Lower leg skin (tissue), 4 donors: Measurements from ENCODE around the gene TMED10. TPM values are rescaled to one million over a fixed set of nuclear protein-coding genes. Genes with fewer than 3 reads are reported as not detected.

Source experiments
- DNase-seq, 2 donors: peaks; one replicate each; pipeline ENCODE4 v3.0.0-alpha.2; 2019; ENCODE audit warnings: low spot score in 2 of 2
- H3K4me3 ChIP-seq: fragments of 200-600 bp; sonication (generic); 2 replicates; pipeline ENCODE4 v1.5.1; 2017; ENCODE audit warnings: mild to moderate bottlenecking, low read depth; ENCODE audit not compliant: poor library complexity, severe bottlenecking
- CTCF ChIP-seq, 3 donors: fragments of 450-650 bp; IDR thresholded peaks; one replicate each; pipeline ENCODE4 v1.5.1; 2016; ENCODE audit warnings: antibody characterized with exemption in 3 of 3, mild to moderate bottlenecking in 3 of 3, moderate library complexity in 2 of 3
- POLR2A ChIP-seq, 2 donors: fragments of 450-650 bp; IDR thresholded peaks; one replicate each; pipeline ENCODE4 v1.6.1; 2016 to 2017; ENCODE audit warnings: antibody characterized with exemption in 2 of 2, mild to moderate bottlenecking in 1 of 2, moderate library complexity in 1 of 2
- WGBS, 2 donors: methylation state at CpG; one replicate each; pipeline ENCODE4 v1.1.5; 2018; 5-methylcytosine and 5-hydroxymethylcytosine counted together
- intact Hi-C: fragments of 100-400 bp; cut with DNase I; formaldehyde crosslinking; loops from one replicate; pipeline ENCODE4 v1.15.0; 2023; ENCODE audit warnings: low total_unique reads
- total RNA-seq, 4 donors: library from RNA; depleted of rRNA; stranded (reverse); fragments of >200 nt; gene quantifications; one replicate each; pipeline ENCODE4 v1.1.0, GENCODE V29; 2016

TMED10 gene
- total RNA-seq, 4 donors from 2014 or later, result 144 to 208 (median 184) TPM

- DNase-seq, result no peak
- WGBS, 2 donors, result 66 to 75% methylated on average over 6 of the region's 6 CpGs
- no peak overlapping the region for H3K4me3 ChIP-seq
- intact Hi-C loops, result no loop called here
- TF ChIP-seq POLR2A (IDR thresholded peaks at IDR 0.05), result no peak
- no peak for TF ChIP-seq CTCF (IDR thresholded peaks at IDR 0.05)
Observed at GRCh38 chr14:75201087-75201486, 24.7 kb upstream of the TMED10 start.

DNA sequence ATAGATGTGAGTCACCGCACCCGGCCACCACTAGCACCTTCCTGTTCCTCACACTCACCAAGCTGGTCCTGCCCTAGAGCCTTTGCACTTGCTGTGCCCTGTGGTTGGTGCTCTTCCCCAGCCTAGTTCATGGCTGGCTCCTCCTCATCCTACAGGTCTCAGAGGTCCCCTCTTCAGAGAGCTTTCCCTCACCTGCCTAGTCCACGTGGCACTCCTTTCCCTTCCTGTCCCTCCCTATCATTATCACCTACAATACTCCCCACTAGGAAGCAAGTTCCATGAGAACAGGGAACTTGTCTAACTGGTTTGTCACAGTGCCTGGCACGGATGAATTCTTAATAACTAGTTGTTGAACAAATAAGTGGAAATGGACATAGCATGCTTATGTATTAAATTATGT lies 24.0 kb upstream of the TMED10 start:
- WGBS, 2 donors, result 37 to 41% methylated on average over 4 of the region's 4 CpGs
- no peak overlapping the region for H3K4me3 ChIP-seq
- intact Hi-C loops, result no loop called here
- peak in 1 of 2 donors; percentile 69 for DNase-seq
- TF ChIP-seq CTCF (IDR thresholded peaks at IDR 0.05), result no peak
- no peak for TF ChIP-seq POLR2A (IDR thresholded peaks at IDR 0.05)

GRCh38 chr14:75198291-75198933 lies 22.0 kb upstream of the TMED10 start:
- TF ChIP-seq POLR2A (IDR thresholded peaks at IDR 0.05) (no peak), CTCF (IDR thresholded peaks at IDR 0.05) (no peak)
- H3K4me3 ChIP-seq, result no peak overlapping the region
- intact Hi-C loops, result no loop called here
- whole genome bisulfite sequencing, 2 donors, result 33 to 35% methylated on average over 10 to 11 of the region's 11 CpGs
- no peak for DNase-seq

DNA sequence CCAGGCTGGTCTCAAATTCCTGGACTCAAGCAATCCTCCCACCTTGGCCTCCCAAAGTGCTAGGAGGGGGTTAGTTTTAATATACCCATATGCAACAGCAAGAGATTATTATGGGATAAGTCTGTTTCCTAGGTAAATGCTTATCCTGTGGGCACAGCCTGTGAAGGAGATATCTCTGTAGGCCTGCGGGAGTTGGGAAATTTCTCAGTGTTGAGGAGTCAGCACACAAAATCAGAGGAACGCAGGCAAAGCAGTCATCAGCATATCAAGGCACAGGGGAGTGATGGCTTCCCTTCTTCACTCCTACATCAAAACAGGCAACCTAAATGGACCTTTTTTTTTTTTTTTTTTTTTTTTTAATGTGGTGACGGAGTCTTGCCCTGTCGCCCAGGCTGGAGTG lies 20.9 kb upstream of the TMED10 start:
- 89 to 97% methylated on average over 4 of the region's 4 CpGs for WGBS, 2 donors
- no peak for TF ChIP-seq CTCF (IDR thresholded peaks at IDR 0.05)
- TF ChIP-seq POLR2A (IDR thresholded peaks at IDR 0.05), result no peak
- no peak overlapping the region for H3K4me3 ChIP-seq
- no peak for DNase-seq
- intact Hi-C loops, result no loop called here

- DNase-seq, result no peak
- intact Hi-C loops, result no loop called here
- WGBS, 2 donors, result 81 to 83% methylated on average over 4 of the region's 4 CpGs
Observed at GRCh38 chr14:75196468-75196867, 20.1 kb upstream of the TMED10 start.

More at GRCh38 chr14:75196468-75196867, 20.1 kb upstream of the TMED10 start:
- no peak for TF ChIP-seq CTCF (IDR thresholded peaks at IDR 0.05)
- no peak for TF ChIP-seq POLR2A (IDR thresholded peaks at IDR 0.05)
- H3K4me3 ChIP-seq, result no peak overlapping the region
